Cardiac muscle cell (in vitro differentiated cells and primary cell): Measurements from ENCODE around the gene RSBN1L. TPM values are rescaled to one million over a fixed set of nuclear protein-coding genes. Genes with fewer than 3 reads are reported as not detected.

ENCODE experiments used
- DNase-seq, 2 donors: peaks; one replicate each; pipeline versions ENCODE4 v3.0.0 to v3.0.0-alpha.2; 2010 to 2017; ENCODE audit warnings: low read depth in 1 of 2, low spot score in 1 of 2
- H3K27ac ChIP-seq: fragments of 200-600 bp; sonication (generic); 2 replicates; pipeline ENCODE4 v1.5.1; 2016
- H3K27me3 ChIP-seq: fragments of 200-600 bp; sonication (generic); 2 replicates; pipeline ENCODE4 v1.6.0; 2016; ENCODE audit warnings: control low read depth
- H3K36me3 ChIP-seq: fragments of 200-600 bp; sonication (generic); 2 replicates; pipeline ENCODE4 v1.5.1; 2016; ENCODE audit warnings: control low read depth
- H3K4me1 ChIP-seq: fragments of 200-600 bp; sonication (generic); 2 replicates; pipeline ENCODE4 v1.8.1; 2017; ENCODE audit warnings: low read depth, mild to moderate bottlenecking, mixed run types
- H3K4me3 ChIP-seq: fragments of 200-600 bp; sonication (generic); 2 replicates; pipeline ENCODE4 v1.5.1; 2016; ENCODE audit warnings: mild to moderate bottlenecking
- H3K9me3 ChIP-seq: fragments of 200-600 bp; sonication (generic); 2 replicates; pipeline ENCODE4 v1.5.1; 2017; ENCODE audit warnings: low read depth, mild to moderate bottlenecking, control low read depth
- CTCF ChIP-seq: IDR thresholded peaks from 2 replicates; pipeline ENCODE4 v1.5.1; 2012; ENCODE audit warnings: low read depth, mild to moderate bottlenecking, low read length
- polyA plus RNA-seq: library from polyadenylated mRNA; unstranded; fragments of >200 nt; fragmentation: Nextera tagmentation; extraction: Ambion mirVana; gene quantifications from 2 replicates; pipeline ENCODE4 v1.2.1, GENCODE V29; 2016
- total RNA-seq: library from RNA; depleted of rRNA; stranded (reverse); fragments of >200 nt; gene quantifications from 2 replicates; pipeline ENCODE4 v1.2.3, GENCODE V29; 2016

The RSBN1L gene
- total and polyA plus RNA-seq, 2 experiments from 2014 or later: 6.6 to 13.6 TPM

- DNase-seq: no peak
- H3K27ac ChIP-seq: no peak overlapping the region
- peaks cover 22% of the 10 kb centered on the region for H3K4me1 ChIP-seq
- no peaks in the 10 kb centered on the region for H3K27me3 ChIP-seq
- no peaks in the 10 kb centered on the region for H3K9me3 ChIP-seq
- H3K4me3 ChIP-seq: peak overlapping the region; percentile 79
- peaks cover 4% of the 10 kb centered on the region for H3K36me3 ChIP-seq
- no peak for TF ChIP-seq CTCF
Observed at GRCh38 chr7:77796960-77797359, 100.7 kb downstream of the RSBN1L start.

- DNase-seq: peak in 1 of 2 donors; percentile 78
Observed at GRCh38 chr7:77797734-77798393, 101.6 kb downstream of the RSBN1L start.

GRCh38 chr7:77798394-77799077 lies 102.3 kb downstream of the RSBN1L start, which contains the start of the genes PHTF2 and TMEM60:
Gene PHTF2, plus strand, starts transcription at chr7:77798773.
Gene TMEM60, minus strand, starts transcription at chr7:77798434. Its CDS starts 4,061 bp downstream, at chr7:77794373.
- Histone ChIP-seq H3K36me3 (peaks cover 4% of the 10 kb centered on the region), H3K4me1 (peaks cover 22% of the 10 kb centered on the region), H3K9me3 (no peaks in the 10 kb centered on the region), H3K27ac (peak within 1 kb of the TSS; percentile 85), H3K27me3 (no peaks in the 10 kb centered on the region), H3K4me3 (peak within 1 kb of the TSS; percentile 90)
- TF ChIP-seq CTCF: peak; percentile 58
- DNase-seq: peak; percentile 99 to 100

More at GRCh38 chr7:77797734-77798393, 101.6 kb downstream of the RSBN1L start:
- TF ChIP-seq CTCF: no peak
- H3K36me3 ChIP-seq: peaks cover 4% of the 10 kb centered on the region
- peaks cover 22% of the 10 kb centered on the region for H3K4me1 ChIP-seq
- no peaks in the 10 kb centered on the region for H3K27me3 ChIP-seq
- peak overlapping the region; percentile 82 for H3K27ac ChIP-seq
- peak overlapping the region; percentile 79 for H3K4me3 ChIP-seq
- no peaks in the 10 kb centered on the region for H3K9me3 ChIP-seq

- TF ChIP-seq CTCF: no peak
- Histone ChIP-seq H3K4me3 (peak overlapping the region; percentile 90), H3K9me3 (no peaks in the 10 kb centered on the region), H3K27ac (peak overlapping the region; percentile 85), H3K4me1 (peaks cover 22% of the 10 kb centered on the region), H3K36me3 (no peaks in the 10 kb centered on the region), H3K27me3 (no peaks in the 10 kb centered on the region)
- DNase-seq: peak; percentile 42 to 70
Observed at GRCh38 chr7:77799078-77799964, 103.1 kb downstream of the RSBN1L start.

- TF ChIP-seq CTCF: no peak
- Histone ChIP-seq H3K4me1 (peaks cover 22% of the 10 kb centered on the region), H3K4me3 (peak overlapping the region; percentile 90), H3K27ac (peak overlapping the region; percentile 85), H3K36me3 (no peaks in the 10 kb centered on the region), H3K9me3 (no peaks in the 10 kb centered on the region), H3K27me3 (no peaks in the 10 kb centered on the region)
- DNase-seq: peak; percentile 7 to 68
Observed at GRCh38 chr7:77800158-77800557, 103.9 kb downstream of the RSBN1L start.
